HL-60 (cell line): ENCODE results near the gene TSPAN13.

ENCODE experiments used
- TF ChIP-seq, protein P1 (sequence below): IDR thresholded peaks from one replicate; pipeline ENCODE4 v1.5.1; 2011; ENCODE audit warnings: low read length, control low read depth, inconsistent platforms; ENCODE audit not compliant: insufficient read depth
- TF ChIP-seq, protein P2 (sequence below): IDR thresholded peaks from 2 replicates; pipeline ENCODE4 v1.6.1; 2012; ENCODE audit warnings: low read depth; ENCODE audit not compliant: insufficient replicate concordance

DNA sequence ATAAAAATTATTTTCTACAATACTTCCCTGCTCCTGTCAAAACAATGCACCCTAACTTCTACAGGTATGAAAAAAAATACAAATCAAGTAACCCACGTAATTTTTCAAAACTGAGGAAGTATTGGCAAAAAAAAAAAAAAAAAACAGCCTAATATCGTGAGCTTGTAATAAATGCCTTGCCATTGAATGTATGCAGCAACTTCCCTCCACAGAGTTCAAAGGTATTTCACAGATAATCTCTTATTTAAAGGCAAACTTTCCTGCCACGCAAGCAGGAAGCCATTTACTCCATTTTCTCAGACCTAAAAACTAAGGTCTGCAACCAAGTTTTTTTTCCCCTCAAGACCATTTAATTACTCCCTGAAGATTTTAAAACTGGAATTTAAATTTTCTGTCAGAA is 51.9 kb downstream of the TSPAN13 start:
- TF ChIP-seq, protein P1, sequence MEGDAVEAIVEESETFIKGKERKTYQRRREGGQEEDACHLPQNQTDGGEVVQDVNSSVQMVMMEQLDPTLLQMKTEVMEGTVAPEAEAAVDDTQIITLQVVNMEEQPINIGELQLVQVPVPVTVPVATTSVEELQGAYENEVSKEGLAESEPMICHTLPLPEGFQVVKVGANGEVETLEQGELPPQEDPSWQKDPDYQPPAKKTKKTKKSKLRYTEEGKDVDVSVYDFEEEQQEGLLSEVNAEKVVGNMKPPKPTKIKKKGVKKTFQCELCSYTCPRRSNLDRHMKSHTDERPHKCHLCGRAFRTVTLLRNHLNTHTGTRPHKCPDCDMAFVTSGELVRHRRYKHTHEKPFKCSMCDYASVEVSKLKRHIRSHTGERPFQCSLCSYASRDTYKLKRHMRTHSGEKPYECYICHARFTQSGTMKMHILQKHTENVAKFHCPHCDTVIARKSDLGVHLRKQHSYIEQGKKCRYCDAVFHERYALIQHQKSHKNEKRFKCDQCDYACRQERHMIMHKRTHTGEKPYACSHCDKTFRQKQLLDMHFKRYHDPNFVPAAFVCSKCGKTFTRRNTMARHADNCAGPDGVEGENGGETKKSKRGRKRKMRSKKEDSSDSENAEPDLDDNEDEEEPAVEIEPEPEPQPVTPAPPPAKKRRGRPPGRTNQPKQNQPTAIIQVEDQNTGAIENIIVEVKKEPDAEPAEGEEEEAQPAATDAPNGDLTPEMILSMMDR, result no peak
- TF ChIP-seq, protein P2, sequence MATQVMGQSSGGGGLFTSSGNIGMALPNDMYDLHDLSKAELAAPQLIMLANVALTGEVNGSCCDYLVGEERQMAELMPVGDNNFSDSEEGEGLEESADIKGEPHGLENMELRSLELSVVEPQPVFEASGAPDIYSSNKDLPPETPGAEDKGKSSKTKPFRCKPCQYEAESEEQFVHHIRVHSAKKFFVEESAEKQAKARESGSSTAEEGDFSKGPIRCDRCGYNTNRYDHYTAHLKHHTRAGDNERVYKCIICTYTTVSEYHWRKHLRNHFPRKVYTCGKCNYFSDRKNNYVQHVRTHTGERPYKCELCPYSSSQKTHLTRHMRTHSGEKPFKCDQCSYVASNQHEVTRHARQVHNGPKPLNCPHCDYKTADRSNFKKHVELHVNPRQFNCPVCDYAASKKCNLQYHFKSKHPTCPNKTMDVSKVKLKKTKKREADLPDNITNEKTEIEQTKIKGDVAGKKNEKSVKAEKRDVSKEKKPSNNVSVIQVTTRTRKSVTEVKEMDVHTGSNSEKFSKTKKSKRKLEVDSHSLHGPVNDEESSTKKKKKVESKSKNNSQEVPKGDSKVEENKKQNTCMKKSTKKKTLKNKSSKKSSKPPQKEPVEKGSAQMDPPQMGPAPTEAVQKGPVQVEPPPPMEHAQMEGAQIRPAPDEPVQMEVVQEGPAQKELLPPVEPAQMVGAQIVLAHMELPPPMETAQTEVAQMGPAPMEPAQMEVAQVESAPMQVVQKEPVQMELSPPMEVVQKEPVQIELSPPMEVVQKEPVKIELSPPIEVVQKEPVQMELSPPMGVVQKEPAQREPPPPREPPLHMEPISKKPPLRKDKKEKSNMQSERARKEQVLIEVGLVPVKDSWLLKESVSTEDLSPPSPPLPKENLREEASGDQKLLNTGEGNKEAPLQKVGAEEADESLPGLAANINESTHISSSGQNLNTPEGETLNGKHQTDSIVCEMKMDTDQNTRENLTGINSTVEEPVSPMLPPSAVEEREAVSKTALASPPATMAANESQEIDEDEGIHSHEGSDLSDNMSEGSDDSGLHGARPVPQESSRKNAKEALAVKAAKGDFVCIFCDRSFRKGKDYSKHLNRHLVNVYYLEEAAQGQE, result no peak
